Measurements from ENCODE around the gene ENTPD6. TPM values are rescaled to one million over a fixed set of nuclear protein-coding genes. Genes with fewer than 3 reads are reported as not detected.

Gene ENTPD6
- polyA plus RNA-seq, 1 donor from 2014 or later: 143 TPM

- H3K4me2 ChIP-seq (ENCODE audit: low read length): no peak overlapping the region
- H3K4me3 ChIP-seq (ENCODE audit: low read length): no peak overlapping the region
- no peak overlapping the region for H3K27ac ChIP-seq (ENCODE audit: low read length)
- no peaks in the 10 kb centered on the region for H4K20me1 ChIP-seq (ENCODE audit: insufficient read depth)
- no peaks in the 10 kb centered on the region for H3K27me3 ChIP-seq (ENCODE audit: insufficient read depth, low read depth, low read length)
- H3F3A ChIP-seq (ENCODE audit: insufficient read depth, low read length, poor library complexity, severe bottlenecking): no peaks in the 10 kb centered on the region
- H3K36me3 ChIP-seq (ENCODE audit: insufficient read depth, low read length): no peaks in the 10 kb centered on the region
- H3K9me2 ChIP-seq (ENCODE audit: insufficient read depth, low read length): no peaks in the 10 kb centered on the region
- H2AFZ ChIP-seq (ENCODE audit: low read depth, low read length): no peak overlapping the region
- H3K9me3 ChIP-seq (ENCODE audit: low read length): no peaks in the 10 kb centered on the region
- H3K79me2 ChIP-seq (replicated peaks; ENCODE audit: insufficient read depth, low read length): no peaks in the 10 kb centered on the region
- H3K9ac ChIP-seq (ENCODE audit: low read length): no peak overlapping the region
- TF ChIP-seq SMC3 (conservative IDR thresholded peaks at IDR 0.05; ENCODE audit: poor library complexity) (no peak), TAF1 (IDR thresholded peaks at IDR 0.05; ENCODE audit: low read depth) (no peak), RAD21 (conservative IDR thresholded peaks at IDR 0.05) (no peak)
Observed at GRCh38 chr20:25217161-25218108, 21.9 kb downstream of the ENTPD6 start.

DNA sequence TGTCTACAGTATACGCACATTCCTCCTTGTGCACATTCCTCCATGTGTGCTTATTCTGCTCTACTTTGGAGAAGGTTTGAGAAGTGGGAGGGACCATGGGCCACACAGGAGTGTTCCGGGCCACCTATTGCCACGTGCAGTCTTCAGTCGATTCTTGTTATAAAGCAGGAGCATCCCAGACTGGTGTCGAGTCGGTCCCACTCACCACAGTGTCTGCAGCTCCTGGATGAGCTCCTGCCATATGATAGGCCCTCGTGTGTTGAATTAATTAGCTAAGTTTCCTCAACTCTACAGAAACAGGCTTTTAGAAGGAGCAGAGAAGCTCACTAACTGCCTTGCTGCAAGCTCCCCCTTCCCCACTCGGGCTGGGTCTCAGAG is 22.6 kb downstream of the ENTPD6 start:
- Histone ChIP-seq H3F3A (ENCODE audit: insufficient read depth, low read length, poor library complexity, severe bottlenecking) (no peaks in the 10 kb centered on the region), H3K79me2 (replicated peaks; ENCODE audit: insufficient read depth, low read length) (no peaks in the 10 kb centered on the region), H3K27ac (ENCODE audit: low read length) (no peak overlapping the region), H3K4me3 (ENCODE audit: low read length) (no peak overlapping the region), H3K4me2 (ENCODE audit: low read length) (no peak overlapping the region), H4K20me1 (ENCODE audit: insufficient read depth) (no peaks in the 10 kb centered on the region), H3K9me3 (ENCODE audit: low read length) (no peaks in the 10 kb centered on the region), H3K9me2 (ENCODE audit: insufficient read depth, low read length) (no peaks in the 10 kb centered on the region), H2AFZ (ENCODE audit: low read depth, low read length) (no peak overlapping the region), H3K27me3 (ENCODE audit: insufficient read depth, low read depth, low read length) (no peaks in the 10 kb centered on the region), H3K36me3 (ENCODE audit: insufficient read depth, low read length) (no peaks in the 10 kb centered on the region), H3K9ac (ENCODE audit: low read length) (no peak overlapping the region)
- TF ChIP-seq POLR2AphosphoS5 (IDR thresholded peaks at IDR 0.05) (no peak), RAD21 (conservative IDR thresholded peaks at IDR 0.05) (no peak), MXI1 (conservative IDR thresholded peaks at IDR 0.05; ENCODE audit: poor library complexity, severe bottlenecking) (no peak), CTCF (IDR thresholded peaks at IDR 0.05; ENCODE audit: poor library complexity, severe bottlenecking) (no peak), EP300 (conservative IDR thresholded peaks at IDR 0.05; ENCODE audit: poor library complexity, severe bottlenecking) (no peak), TAF1 (IDR thresholded peaks at IDR 0.05; ENCODE audit: low read depth) (no peak), SMC3 (conservative IDR thresholded peaks at IDR 0.05; ENCODE audit: poor library complexity) (no peak), EZH2 (IDR thresholded peaks at IDR 0.05; ENCODE audit: borderline replicate concordance, insufficient read depth, low read length, poor library complexity, severe bottlenecking) (no peak)
- TF ChIP-seq, protein P1, sequence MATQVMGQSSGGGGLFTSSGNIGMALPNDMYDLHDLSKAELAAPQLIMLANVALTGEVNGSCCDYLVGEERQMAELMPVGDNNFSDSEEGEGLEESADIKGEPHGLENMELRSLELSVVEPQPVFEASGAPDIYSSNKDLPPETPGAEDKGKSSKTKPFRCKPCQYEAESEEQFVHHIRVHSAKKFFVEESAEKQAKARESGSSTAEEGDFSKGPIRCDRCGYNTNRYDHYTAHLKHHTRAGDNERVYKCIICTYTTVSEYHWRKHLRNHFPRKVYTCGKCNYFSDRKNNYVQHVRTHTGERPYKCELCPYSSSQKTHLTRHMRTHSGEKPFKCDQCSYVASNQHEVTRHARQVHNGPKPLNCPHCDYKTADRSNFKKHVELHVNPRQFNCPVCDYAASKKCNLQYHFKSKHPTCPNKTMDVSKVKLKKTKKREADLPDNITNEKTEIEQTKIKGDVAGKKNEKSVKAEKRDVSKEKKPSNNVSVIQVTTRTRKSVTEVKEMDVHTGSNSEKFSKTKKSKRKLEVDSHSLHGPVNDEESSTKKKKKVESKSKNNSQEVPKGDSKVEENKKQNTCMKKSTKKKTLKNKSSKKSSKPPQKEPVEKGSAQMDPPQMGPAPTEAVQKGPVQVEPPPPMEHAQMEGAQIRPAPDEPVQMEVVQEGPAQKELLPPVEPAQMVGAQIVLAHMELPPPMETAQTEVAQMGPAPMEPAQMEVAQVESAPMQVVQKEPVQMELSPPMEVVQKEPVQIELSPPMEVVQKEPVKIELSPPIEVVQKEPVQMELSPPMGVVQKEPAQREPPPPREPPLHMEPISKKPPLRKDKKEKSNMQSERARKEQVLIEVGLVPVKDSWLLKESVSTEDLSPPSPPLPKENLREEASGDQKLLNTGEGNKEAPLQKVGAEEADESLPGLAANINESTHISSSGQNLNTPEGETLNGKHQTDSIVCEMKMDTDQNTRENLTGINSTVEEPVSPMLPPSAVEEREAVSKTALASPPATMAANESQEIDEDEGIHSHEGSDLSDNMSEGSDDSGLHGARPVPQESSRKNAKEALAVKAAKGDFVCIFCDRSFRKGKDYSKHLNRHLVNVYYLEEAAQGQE (IDR thresholded peaks at IDR 0.05; ENCODE audit: borderline replicate concordance): no peak
